HepG2 (cell line): ENCODE data around the gene CHMP1B. TPM values are rescaled to one million over a fixed set of nuclear protein-coding genes. Genes with fewer than 3 reads are reported as not detected.

Experiments used
- CBFB ChIP-seq: sonication (generic); formaldehyde crosslinking; IDR thresholded peaks from 2 replicates; pipeline ENCODE4 v1.4.0; 2020; ENCODE audit warnings: missing genetic modification reagents
- EED ChIP-seq: sonication (generic); formaldehyde crosslinking; IDR thresholded peaks from 2 replicates; pipeline ENCODE4 v1.5.0; 2020; ENCODE audit warnings: mild to moderate bottlenecking, missing genetic modification reagents
- FOXA3 ChIP-seq: IDR thresholded peaks from 2 replicates; pipeline ENCODE4 v1.6.1; 2016; ENCODE audit warnings: missing genetic modification reagents, missing compliant biosample characterization
- HOXA9 ChIP-seq: sonication (generic); formaldehyde crosslinking; IDR thresholded peaks from 2 replicates; pipeline ENCODE4 v1.8.1; 2022; ENCODE audit warnings: missing genetic modification reagents, mild to moderate bottlenecking, moderate library complexity, borderline replicate concordance
- IKZF1 ChIP-seq: fragments of 450-650 bp; IDR thresholded peaks from 2 replicates; pipeline ENCODE4 v1.7.1; 2016
- JUNB ChIP-seq: sonication (generic); formaldehyde crosslinking; IDR thresholded peaks from 2 replicates; pipeline ENCODE4 v1.8.0; 2022; ENCODE audit warnings: missing genetic modification reagents, mild to moderate bottlenecking, borderline replicate concordance
- MEF2D ChIP-seq: sonication (generic); formaldehyde crosslinking; IDR thresholded peaks from 2 replicates; pipeline ENCODE4 v1.5.1; 2020; ENCODE audit warnings: mild to moderate bottlenecking, missing genetic modification reagents
- NCOR1 ChIP-seq: fragments of 200-600 bp; sonication (generic); IDR thresholded peaks from 2 replicates; pipeline ENCODE4 v1.7.0; 2017; ENCODE audit warnings: antibody characterized with exemption, low read length, borderline replicate concordance
- PAWR ChIP-seq: sonication (generic); formaldehyde crosslinking; IDR thresholded peaks from 2 replicates; pipeline ENCODE4 v1.4.0; 2020; ENCODE audit warnings: missing genetic modification reagents, mild to moderate bottlenecking, borderline replicate concordance
- TEAD3 ChIP-seq: optimal IDR thresholded peaks from 2 replicates; pipeline ENCODE3; 2016; ENCODE audit warnings: borderline replicate concordance
- ZFAT ChIP-seq: sonication (generic); formaldehyde crosslinking; conservative IDR thresholded peaks from 2 replicates; pipeline ENCODE4 v1.8.1; 2023; ENCODE audit warnings: missing genetic modification reagents, inconsistent platforms
- ZFP41 ChIP-seq: sonication (generic); formaldehyde crosslinking; IDR thresholded peaks from 2 replicates; pipeline ENCODE4 v1.4.0; 2020; ENCODE audit warnings: mild to moderate bottlenecking, missing genetic modification reagents, borderline replicate concordance
- ZNF232 ChIP-seq: sonication (generic); formaldehyde crosslinking; IDR thresholded peaks from 2 replicates; pipeline ENCODE4 v1.4.0; 2020; ENCODE audit warnings: missing genetic modification reagents, borderline replicate concordance
- ZNF430 ChIP-seq: sonication (generic); formaldehyde crosslinking; IDR thresholded peaks from 2 replicates; pipeline ENCODE4 v1.9.0; 2021; ENCODE audit warnings: mild to moderate bottlenecking, missing genetic modification reagents
- ZNF431 ChIP-seq: sonication (generic); formaldehyde crosslinking; IDR thresholded peaks from 2 replicates; pipeline ENCODE4 v1.9.0; 2022; ENCODE audit warnings: missing genetic modification reagents, low read depth, mild to moderate bottlenecking, borderline replicate concordance
- ZNF530 ChIP-seq: sonication (generic); formaldehyde crosslinking; IDR thresholded peaks from 2 replicates; pipeline ENCODE4 v1.5.0; 2020; ENCODE audit warnings: low read depth, mild to moderate bottlenecking, missing genetic modification reagents
- ZNF652 ChIP-seq: IDR thresholded peaks from 2 replicates; pipeline ENCODE4 v1.6.1; 2016; ENCODE audit warnings: low read depth, borderline replicate concordance
- ZNF670 ChIP-seq: sonication (generic); formaldehyde crosslinking; IDR thresholded peaks from 2 replicates; pipeline ENCODE4 v1.8.0; 2022; ENCODE audit warnings: mild to moderate bottlenecking, missing genetic modification reagents, borderline replicate concordance
- ZNF678 ChIP-seq: sonication (generic); formaldehyde crosslinking; IDR thresholded peaks from 2 replicates; pipeline ENCODE4 v1.4.0; 2020; ENCODE audit warnings: mild to moderate bottlenecking, missing genetic modification reagents
- ZNF891 ChIP-seq: sonication (generic); formaldehyde crosslinking; IDR thresholded peaks from 2 replicates; pipeline ENCODE4 v1.5.0; 2020; ENCODE audit warnings: mild to moderate bottlenecking, missing genetic modification reagents
- polyA plus RNA-seq, 8 experiments: library from polyadenylated mRNA; depleted of rRNA in 3 of 8; stranded (reverse) in 7 of 8; unstranded in 1 of 8; fragments of >200 nt; fragmentation: Illumina TruSeq in 4 of 8; extraction: Trizol in 4 of 8; gene quantifications; 2 replicates each; pipeline versions ENCODE4 v1.2.1 to v1.2.3, GENCODE V29; 2011 to 2016; ENCODE audit warnings: low read depth in 4 of 8, missing spikeins in 1 of 8, mixed read lengths in 1 of 8; ENCODE audit not compliant: insufficient read depth in 1 of 8
- total RNA-seq, 5 experiments: library from RNA; depleted of rRNA; stranded (reverse); fragments of >200 nt; fragmentation: Illumina TruSeq; extraction: Trizol; gene quantifications; 2 replicates each; pipeline ENCODE4 v1.2.3, GENCODE V29; 2016; ENCODE audit warnings: low read depth in 1 of 5
- TF ChIP-seq, protein P1 (sequence below): sonication (generic); formaldehyde crosslinking; IDR thresholded peaks from 2 replicates; pipeline ENCODE4 v1.8.0; 2022; ENCODE audit warnings: low read depth, missing genetic modification reagents
- TF ChIP-seq, protein P2 (sequence below): sonication (generic); formaldehyde crosslinking; conservative IDR thresholded peaks from 2 replicates; pipeline ENCODE4 v1.4.0; 2020; ENCODE audit warnings: missing genetic modification reagents
- TF ChIP-seq, protein P3 (sequence below): sonication (generic); formaldehyde crosslinking; IDR thresholded peaks from 2 replicates; pipeline ENCODE4 v1.9.0; 2021; ENCODE audit warnings: missing genetic modification reagents, borderline replicate concordance
- TF ChIP-seq, protein P4 (sequence below): sonication (generic); formaldehyde crosslinking; IDR thresholded peaks from 2 replicates; pipeline ENCODE4 v1.4.0; 2020; ENCODE audit warnings: missing genetic modification reagents

CHMP1B gene
- total and polyA plus RNA-seq, 2 of the 13 experiments (the other 11 are each of a cell fraction or from before 2014, with no cell fraction given), result 18.8 to 20.2 TPM

DNA sequence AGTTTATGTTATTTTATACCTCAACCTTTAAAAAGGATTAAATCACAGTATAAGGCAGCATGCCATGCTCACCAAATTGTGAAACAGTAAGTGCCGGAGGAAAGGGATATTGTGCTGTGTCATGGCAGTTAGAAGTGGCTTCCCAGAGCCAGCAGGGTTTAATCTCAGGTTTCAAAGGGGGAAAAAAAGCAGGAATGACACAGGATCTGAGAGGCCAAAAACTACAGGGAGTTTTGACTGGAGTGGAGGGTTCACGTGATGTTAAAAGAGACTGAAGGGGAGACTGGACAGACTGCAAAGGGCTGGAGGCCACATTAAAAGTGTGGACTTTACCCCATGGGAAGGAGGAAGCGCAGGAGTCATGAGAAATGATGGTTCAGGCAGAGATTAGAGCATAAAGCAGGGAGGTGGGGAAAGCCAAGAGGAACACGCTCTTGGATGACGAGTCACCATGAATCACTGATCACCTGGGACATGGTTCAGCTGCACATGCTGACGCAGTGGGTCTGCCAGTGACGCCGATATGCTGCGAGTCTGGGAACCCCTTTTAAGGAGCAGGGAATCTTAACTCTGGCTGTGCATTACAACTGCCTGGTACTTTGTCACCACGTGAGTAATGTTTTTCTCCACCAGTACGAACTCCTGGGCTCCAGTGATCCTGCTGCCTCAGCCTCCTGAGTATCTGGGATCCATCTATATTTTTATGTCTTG, 6.1 kb downstream of the CHMP1B start (continued):
- TF ChIP-seq IKZF1, result no peak
- no peak for TF ChIP-seq ZNF891 (CRISPR knock-in tag)
- TF ChIP-seq ZNF431, result no peak
- TF ChIP-seq ZNF652 (CRISPR knock-in tag), result 0 out of 2 replicates have a peak, but pooled peaks have one; percentile 6
- peak; percentile 55; the same call in 1 of the 2 replicates for TF ChIP-seq ZNF430
- TF ChIP-seq ZNF670 (CRISPR knock-in tag), result no peak
- no peak for TF ChIP-seq CBFB (CRISPR knock-in tag)
- TF ChIP-seq ZNF530, result no peak
- TF ChIP-seq FOXA3, result no peak; the same call in 1 of the 2 replicates
- peak; percentile 79; the same call in 1 of the 2 replicates for TF ChIP-seq NCOR1
- TF ChIP-seq ZNF678, result no peak
- TF ChIP-seq, protein P1, sequence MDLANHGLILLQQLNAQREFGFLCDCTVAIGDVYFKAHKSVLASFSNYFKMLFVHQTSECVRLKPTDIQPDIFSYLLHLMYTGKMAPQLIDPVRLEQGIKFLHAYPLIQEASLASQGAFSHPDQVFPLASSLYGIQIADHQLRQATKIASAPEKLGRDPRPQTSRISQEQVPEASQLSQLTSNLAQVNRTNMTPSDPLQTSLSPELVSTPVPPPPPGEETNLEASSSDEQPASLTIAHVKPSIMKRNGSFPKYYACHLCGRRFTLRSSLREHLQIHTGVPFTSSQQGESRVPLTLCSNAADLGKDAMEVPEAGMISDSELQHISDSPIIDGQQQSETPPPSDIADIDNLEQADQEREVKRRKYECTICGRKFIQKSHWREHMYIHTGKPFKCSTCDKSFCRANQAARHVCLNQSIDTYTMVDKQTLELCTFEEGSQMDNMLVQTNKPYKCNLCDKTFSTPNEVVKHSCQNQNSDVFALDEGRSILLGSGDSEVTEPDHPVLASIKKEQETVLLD (CRISPR knock-in tag), result no peak
- TF ChIP-seq, protein P2, sequence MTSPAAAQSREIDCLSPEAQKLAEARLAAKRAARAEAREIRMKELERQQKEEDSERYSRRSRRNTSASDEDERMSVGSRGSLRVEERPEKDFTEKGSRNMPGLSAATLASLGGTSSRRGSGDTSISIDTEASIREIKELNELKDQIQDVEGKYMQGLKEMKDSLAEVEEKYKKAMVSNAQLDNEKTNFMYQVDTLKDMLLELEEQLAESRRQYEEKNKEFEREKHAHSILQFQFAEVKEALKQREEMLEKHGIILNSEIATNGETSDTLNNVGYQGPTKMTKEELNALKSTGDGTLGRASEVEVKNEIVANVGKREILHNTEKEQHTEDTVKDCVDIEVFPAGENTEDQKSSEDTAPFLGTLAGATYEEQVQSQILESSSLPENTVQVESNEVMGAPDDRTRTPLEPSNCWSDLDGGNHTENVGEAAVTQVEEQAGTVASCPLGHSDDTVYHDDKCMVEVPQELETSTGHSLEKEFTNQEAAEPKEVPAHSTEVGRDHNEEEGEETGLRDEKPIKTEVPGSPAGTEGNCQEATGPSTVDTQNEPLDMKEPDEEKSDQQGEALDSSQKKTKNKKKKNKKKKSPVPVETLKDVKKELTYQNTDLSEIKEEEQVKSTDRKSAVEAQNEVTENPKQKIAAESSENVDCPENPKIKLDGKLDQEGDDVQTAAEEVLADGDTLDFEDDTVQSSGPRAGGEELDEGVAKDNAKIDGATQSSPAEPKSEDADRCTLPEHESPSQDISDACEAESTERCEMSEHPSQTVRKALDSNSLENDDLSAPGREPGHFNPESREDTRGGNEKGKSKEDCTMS (CRISPR knock-in tag), result no peak
- peak; percentile 68; the same call in 1 of the 2 replicates for TF ChIP-seq ZNF232
- TF ChIP-seq JUNB (CRISPR knock-in tag), result 0 out of 2 replicates have a peak, but pooled peaks have one; percentile 45
- TF ChIP-seq PAWR, result no peak
- TF ChIP-seq, protein P3, sequence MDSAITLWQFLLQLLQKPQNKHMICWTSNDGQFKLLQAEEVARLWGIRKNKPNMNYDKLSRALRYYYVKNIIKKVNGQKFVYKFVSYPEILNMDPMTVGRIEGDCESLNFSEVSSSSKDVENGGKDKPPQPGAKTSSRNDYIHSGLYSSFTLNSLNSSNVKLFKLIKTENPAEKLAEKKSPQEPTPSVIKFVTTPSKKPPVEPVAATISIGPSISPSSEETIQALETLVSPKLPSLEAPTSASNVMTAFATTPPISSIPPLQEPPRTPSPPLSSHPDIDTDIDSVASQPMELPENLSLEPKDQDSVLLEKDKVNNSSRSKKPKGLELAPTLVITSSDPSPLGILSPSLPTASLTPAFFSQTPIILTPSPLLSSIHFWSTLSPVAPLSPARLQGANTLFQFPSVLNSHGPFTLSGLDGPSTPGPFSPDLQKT (CRISPR knock-in tag), result no peak
- TF ChIP-seq MEF2D (CRISPR knock-in tag), result no peak
- no peak for TF ChIP-seq EED (CRISPR knock-in tag)
- no peak for TF ChIP-seq ZFAT (CRISPR knock-in tag)
- TF ChIP-seq, protein P4, sequence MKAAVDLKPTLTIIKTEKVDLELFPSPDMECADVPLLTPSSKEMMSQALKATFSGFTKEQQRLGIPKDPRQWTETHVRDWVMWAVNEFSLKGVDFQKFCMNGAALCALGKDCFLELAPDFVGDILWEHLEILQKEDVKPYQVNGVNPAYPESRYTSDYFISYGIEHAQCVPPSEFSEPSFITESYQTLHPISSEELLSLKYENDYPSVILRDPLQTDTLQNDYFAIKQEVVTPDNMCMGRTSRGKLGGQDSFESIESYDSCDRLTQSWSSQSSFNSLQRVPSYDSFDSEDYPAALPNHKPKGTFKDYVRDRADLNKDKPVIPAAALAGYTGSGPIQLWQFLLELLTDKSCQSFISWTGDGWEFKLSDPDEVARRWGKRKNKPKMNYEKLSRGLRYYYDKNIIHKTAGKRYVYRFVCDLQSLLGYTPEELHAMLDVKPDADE (CRISPR knock-in tag), result no peak
- no peak for TF ChIP-seq HOXA9 (CRISPR knock-in tag)
- no peak for TF ChIP-seq ZFP41 (CRISPR knock-in tag)
- TF ChIP-seq TEAD3 (CRISPR knock-in tag), result peak; percentile 39
